ENCODE measurements around the gene BARHL1.
A peak's percentile ranks its signal among the peaks of the same experiment; 100 is the strongest.
"Not testable (repeated sequence)": the region's sequence is repeated elsewhere in the genome, so short reads cannot be mapped to it uniquely, and the experiment has no call there.

The BARHL1 gene

DNA sequence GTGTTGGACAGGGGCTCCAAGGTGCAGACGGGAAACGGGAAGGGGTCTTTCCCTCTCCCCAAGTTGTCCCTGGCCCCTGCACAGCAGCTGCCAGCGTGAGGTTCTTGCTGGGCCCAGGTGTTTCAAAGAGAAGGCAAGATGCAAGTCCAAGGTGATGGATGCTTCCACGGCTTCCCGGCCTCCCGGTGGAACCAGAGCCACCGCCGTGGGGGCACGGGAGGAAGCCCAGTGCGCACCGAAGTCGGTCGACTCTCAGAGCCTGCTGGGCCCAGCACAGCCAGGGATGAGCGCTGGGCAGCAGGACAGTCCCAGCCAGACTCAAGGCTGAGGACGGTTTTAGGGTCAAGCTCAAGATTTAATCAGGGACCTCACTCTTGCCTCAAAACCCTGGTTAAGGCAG is 25.2 kb upstream of the BARHL1 start:
- DNase-seq = no peak

DNA sequence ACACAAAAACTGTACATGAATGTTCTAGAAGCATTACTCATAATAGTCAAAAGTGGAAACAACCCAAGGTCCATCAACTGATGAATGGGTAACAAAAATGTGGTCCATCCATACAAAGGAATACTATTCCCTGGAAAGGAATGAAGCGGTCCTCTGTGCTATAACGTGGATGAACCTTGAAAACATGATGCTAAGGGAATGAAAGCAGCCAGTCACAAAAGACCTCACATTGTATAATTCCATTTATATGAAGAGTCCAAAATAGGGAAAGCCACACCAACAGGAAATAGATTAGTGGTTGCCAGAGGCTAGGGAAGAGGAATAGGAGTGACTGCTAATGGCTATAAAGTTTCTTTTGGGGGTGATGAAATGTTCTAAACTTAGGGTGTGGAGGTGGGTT is 22.7 kb upstream of the BARHL1 start:
- no peak for DNase-seq

DNA sequence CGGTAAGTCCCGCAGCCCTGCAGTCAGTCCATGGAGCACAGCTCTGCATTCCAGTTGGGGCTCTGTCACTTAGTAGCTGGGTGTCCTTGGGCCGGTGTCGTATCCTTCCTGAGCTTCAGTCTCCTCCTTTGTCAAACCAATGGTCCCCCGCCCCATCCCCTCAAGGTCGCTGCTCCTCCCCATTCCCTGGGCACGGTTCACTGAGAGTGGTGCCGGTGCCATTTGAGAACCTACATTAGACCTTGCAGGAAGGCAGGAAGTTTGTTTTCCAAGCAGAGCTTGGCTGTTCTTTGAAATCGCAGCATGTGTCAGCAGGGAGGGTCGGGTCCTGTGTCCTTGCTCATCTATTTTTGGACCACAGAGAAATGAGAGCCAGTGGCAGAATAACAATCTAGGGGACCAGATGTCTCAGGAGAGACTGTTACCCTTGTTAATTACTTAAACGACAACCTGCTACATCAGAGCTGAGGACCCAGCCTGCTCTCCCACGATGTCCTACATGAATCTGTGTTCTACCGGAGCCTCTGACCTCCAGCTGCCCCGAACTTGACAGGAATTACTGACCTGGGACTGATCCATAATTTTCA is 21.7 kb upstream of the BARHL1 start:
- DNase-seq = no peak

DNA sequence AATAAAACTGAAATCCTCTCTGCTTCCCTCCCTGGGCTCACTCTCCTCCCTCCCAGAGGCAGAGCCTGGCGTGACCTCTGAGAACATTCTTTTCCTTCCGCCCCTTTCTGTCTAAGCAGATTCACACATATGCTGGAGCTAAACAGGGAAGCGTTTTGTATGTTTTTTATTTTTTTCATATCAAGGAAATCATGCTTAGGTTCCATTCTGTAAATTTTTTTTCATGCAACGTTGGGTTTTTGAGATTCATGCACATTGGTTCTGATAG is 20.2 kb upstream of the BARHL1 start:
- no peak for DNase-seq

DNA sequence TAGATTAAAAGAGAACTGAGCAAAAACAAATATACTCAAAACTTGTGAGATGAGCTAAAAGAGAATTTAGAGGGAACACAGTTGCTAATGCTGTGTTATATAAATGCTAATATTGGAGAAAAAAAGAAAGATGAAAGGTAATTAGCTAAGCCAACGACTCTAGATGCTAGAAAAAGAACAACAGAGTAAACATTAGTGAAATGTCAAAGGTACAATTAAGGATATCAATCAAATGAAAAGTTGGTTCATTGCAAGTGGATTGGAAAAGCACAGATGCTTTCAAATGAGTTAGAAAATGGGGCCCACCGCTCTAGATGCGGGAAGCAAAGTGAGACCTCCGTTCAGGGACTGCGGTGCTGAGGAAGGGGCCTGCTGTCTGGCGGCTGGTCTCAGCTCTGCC is 17.9 kb upstream of the BARHL1 start:
- no peak for DNase-seq

DNA sequence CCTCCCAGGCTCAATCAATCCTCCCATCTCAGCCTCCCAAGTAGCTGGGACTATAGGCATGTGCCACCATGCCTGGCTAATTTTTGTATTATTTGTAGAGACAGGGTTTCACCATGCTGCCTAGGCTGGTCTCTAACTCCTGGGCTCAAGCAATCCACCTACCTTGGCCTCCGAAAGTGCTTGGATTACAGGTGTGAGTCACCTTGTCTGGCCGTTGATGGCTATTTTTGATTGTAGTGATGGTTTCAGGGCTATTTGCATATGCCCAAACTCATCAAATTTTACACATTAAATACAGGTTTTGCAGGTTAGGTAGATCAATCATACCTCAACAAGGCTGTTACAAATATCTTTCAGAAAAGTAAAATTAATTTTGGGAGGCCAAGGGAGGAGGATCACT is 13.6 kb upstream of the BARHL1 start:
- not testable (repeated sequence) for DNase-seq

DNA sequence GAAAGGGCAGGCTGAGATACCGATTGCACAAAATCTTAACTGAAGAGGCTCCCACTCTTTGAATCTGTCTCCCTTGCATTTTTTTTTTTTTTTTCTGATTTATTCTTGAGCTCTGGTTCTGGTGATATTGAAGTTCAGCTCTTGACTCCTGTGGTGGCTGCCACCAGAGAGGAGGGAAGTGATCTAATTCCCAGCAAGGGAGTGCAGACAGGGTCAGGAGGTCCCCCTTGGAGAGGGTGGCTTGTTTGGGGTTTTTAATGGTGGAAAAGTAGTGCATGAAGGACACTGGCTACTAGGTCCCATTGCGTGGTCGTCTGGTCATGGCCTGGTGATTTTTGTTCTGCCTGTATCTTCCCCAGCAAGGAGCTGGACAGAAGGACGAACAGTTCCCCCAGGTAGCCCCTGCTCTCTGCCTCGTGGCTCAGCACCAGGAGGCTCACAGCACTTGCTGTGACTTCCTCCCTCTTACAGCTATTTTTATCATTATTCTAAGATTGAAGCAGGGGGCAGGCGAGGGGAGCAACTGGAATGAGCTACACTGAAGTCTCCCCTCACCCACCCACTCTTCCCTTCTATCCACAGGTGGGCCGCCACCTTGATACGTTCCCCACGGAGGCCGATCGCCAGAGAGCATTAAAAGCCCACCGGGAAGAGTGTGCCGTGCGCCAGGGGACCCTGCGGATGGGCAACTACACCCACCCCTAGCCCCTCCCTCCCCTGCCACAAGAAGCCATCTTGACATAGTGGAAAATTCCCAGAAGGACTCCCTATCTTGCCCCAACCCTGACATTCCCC is 10.4 kb upstream of the BARHL1 start:
- DNase-seq = no peak

DNA sequence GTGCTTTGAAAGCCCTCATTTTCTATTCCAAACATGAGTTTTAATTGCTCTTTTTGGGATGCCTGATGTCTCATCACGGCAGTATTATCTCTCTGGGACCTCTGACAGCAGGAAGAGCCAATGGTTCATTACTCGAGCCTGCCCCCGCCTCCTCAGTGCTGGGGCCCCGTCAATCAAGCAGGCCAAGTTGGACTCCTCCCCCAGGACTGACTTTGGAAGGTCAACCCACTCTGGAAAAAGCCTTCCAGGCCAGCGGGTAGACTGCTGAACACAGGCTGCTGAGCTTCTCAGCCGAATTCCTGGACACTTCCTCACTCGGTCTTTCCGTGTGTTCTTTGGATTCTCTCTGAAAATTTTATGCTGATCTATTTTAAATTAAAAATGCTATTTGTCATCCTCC is 9.5 kb upstream of the BARHL1 start:
- no peak for DNase-seq

DNA sequence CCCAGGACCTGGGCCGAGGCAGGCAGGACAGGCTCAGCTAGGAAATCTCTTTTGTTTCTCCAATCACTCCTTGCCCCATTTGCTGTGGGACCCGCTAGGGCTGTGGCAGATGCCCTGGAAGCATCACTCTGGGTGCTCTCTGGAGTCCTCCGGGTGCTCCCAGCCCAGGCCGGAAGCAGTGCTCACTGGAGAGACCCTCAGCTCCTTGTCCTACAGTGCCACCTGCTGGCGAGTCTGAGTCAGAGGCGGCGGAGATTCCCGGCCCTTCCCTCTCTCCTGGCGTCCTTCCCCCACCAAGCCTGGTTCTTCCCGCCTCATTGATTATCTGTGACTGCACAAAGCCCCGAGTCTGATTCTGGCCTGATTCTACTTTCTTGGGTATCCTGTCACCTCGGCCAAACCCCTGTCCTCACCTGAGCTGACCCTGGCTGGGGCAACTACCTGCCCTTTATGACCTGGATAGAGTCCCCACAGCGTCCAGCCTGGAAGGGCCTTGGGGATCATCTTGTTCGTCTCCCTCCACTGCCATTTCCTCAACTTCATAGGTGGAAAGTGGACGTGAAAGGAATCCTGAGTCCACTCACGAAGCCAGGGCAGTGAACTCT is 7.3 kb upstream of the BARHL1 start:
- peak; percentile 34 for DNase-seq

DNA sequence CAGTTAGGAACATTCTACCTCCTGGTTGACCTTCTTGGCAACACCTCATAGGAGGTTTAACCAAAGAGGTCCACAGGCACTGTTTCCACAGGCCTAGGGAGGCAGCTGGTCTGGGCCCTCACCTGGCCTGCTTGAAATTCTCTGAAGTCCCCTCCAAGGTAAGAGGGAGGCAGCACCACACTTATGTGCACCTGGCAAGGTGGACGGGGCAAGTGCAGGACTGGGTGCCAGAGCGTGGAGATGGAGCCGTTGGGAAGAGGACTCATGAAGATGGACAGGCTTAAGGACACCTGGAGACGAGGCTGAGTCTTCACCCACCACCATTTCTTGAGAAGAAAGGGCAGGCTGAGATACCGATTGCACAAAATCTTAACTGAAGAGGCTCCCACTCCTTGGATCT is 6.6 kb upstream of the BARHL1 start:
- no peak for DNase-seq

DNA sequence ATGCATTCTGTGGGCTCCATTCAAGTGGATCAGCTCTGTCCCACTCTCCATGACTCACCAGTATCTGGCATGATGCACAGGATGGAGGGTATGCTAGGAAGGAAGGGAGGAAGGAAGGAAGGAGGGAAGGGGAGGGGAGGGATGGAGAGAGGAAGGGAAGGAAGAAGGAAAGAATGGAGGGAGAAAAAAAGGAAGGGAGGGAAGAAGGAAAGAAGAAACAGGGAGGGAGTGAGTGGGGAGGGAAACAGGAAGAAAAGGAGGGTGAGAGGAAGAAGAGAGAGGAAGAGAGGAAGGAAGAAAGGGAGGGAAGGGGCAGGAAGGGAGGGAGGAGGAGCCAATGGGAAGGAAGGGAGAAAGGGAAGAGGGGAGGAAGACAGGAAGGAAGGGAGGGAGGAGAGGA is 5.3 kb upstream of the BARHL1 start:
- no peak for DNase-seq

DNA sequence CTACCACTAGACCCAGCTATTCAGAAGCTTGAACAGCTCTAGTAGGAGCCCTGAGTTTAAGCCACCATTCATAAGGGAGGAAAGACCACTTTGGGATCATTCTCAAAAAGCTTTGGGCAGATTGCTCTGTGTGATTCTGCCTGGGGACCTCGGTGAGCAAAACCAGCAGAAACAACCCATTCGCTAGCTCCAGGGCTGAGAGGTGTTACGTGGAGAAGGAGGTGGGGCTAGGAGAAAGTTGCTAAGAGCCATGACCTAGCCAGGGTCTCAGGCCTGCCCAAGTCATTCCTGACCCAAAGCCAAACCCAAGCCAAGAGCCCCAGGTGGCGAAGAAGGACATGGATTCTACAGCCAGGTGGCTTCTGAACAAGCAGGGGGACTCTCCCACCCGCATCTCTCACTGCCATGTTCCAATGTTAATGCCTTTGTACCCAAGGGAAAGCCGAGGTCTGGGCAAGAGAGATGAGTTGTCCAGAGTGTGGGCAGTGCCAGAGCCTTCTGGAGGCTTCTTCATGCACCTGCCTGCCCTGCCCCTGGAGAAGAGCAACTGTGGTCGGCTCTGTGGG is 4.0 kb upstream of the BARHL1 start:
- no peak for DNase-seq

DNA sequence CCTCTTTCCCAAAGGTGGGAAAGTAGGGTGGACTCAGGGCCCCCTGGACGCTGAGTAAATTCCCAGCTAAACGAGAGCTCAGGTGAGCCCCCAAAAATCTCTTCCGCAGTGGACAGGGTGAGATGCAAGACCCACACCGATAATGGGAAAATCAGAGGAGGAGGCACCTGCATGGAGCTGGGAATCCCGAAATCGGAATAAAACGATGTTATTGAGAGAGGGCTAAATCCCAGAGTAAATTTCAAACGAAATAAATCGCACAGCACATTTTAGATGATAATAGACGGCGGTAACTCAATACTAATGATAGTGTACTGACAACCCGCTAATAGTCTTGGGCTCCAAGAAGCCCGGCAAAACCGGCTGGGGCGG is 3.0 kb upstream of the BARHL1 start:
- DNase-seq = no peak

DNA sequence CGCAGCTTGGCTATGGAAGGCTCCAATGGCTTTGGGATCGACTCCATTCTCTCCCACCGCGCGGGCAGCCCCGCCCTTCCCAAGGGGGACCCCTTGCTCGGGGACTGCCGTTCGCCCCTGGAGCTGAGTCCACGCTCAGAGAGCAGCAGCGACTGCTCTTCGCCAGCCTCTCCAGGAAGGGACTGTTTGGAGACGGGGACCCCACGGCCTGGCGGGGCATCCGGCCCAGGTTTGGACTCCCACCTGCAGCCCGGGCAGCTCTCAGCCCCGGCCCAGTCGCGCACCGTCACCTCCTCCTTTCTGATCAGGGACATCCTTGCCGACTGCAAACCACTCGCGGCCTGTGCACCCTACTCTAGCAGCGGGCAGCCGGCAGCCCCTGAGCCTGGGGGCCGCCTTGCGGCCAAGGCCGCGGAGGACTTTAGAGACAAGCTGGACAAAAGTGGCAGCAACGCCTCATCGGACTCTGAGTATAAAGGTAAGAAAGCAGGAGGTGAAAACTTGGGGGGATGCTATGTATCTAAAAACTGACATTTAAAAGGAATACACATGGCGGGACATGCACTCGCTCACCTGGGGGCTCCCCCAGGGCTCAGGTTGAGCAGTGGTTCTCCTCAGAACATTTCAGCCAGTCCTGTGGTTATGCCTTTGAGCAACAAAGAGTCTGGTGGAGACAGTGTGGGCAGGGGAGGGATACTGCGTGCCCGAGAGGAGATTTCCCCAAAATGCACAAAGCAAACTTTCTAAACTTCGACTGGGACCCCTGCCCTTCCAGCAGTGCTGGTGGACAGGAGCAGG is 579 bp downstream of the BARHL1 start:
- no peak for DNase-seq

DNA sequence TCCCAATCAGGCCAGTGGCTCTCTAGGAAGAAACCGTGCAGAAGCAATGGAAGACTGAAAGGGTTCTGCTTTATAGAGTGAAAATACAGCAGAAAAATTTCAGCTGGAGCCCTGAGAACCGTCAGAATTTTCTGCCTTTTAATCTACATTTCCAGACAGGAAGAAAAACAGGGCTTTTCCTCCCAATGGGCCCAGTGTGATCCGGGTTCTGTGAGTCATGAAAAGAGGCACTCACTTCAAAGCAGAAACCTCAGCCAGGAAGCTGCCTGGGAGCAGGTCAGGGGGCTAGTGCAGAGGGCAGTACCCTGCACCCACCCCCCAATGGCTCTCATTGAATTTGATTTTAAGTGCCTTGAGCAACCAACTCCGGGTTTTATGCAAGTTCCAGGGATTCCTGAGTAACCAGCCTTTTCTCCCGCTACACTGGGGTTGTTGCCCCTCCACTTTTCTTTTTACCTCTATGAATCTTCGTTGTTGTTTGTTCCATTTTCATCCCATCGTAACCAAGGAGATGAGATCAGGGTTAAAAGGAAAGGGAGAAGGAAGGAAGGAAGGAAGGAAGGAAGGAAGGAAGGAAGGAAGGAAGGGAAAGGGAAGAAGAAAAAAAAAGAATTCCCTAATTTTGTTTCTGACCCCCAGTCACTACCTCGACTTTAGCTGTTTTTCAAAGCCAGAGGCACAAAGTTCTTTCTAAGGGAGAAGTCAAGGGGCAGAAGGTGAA is 1.3 kb downstream of the BARHL1 start:
- no peak for DNase-seq

DNA sequence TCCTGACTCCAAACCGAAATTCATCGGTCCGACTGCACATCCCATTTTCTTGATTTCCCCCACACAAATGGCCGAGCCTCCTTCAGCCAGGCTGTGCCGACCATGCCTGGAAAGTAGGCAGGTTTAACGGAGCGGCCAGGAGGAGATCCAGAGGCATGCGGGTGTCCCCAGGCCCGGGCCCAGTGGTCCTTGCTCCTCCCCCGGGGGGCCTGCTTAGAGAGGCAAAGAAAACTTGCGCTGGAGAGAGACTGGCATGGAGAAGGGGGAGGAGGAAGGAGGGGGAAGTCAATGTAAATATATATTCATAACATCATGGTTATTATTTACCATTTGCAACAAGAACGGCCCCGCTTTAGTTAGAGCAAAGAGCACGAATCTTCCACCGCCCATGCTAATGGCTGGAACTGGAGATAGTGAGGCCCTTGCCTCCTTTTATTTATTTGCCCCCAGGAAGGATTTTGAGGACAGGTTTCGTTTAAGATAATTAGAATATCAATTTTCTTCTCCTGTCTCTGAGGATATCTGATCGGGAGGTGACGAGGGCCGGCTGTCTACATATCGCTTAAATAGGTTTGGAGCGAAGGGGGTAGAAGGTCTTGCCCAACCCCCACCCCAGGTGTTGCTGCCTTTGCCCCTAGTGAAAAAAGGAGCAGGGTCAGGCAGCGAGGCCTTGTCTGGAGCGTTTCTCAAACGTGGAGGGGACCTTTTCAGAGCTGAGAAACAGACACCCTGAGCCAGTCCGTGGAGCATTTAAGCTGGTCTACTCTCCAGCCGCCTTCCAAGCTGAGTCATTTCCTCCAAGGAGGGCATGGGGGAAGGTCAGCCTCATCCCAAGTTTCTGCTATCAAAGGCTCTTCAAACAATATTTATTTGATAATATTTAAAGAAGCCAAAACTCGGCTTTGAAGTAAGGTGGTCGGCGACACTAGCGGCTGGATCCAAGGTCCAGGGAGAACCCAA is 2.5 kb downstream of the BARHL1 start:
- DNase-seq = no peak

DNA sequence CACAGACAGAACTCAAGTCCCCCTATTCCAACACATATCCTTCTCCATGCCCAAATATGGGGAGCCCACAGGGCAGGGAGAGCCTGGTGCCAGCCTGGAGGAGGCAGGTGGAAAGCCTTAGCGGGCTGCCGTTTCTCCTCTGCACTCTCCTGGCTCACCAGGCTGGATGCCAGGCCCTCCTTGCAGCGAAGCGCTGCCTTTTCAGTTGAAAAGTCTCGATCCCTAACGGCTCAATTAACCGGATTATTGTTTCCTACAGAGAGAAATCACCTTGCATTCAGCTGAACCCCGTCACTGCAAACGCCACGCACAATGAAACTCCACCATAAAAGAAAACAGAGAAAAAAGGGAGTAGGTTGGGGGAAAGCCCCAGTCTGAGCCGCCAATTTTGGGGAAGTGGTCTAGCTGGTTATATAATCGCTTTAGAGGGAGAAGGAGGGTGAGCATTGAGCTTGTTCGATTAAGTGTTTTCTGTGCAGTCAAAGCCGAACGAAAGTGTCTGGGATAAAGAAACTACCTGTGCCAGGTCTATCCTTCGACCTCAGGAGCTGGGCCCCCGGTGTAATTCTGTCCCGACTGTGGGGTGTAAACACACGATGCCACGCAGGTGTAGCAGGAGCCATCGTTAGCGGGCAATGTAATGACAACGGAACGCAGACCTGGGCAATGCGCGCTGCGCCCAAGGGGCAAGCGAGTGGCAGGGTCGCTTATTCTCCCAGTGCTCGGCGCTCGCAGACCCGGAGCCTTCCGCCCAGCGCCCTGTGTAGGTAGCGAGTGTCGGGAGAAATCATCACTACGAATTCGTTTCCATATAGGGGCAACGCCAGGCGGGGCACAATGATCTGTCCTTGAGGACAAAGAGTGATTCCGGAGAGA is 3.8 kb downstream of the BARHL1 start:
- DNase-seq = no peak

DNA sequence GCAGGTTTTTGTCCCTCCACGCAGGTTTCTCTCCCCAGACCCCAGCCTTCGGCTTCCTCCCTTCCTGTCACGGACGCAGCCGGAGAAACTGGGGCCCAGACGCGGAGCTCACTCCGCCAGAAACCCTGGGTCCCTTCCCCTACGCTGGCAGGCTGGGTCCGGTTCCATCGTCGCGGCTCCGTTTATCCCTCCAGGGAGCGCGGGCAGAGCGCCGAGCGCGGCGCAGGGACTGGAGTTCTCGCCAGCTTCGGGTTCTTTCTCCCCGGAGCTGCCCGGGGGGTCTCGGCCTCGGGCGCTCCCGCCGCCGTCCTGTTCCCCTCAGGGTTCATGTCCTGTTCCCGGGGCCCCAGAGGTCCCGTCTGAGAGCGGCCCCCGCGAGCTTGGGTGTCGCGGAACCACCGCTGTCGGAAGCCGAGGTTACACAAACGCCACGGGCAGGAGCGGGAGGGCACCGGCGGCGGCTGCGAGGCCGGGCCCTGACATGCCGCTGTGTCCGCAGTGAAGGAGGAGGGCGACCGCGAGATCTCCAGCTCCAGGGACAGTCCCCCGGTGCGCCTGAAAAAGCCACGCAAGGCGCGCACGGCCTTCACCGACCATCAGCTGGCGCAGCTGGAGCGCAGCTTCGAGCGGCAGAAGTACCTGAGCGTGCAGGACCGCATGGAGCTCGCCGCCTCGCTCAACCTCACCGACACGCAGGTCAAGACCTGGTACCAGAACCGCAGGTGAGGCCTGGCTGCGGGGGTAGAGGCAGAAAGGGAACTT is 4.6 kb downstream of the BARHL1 start:
- no peak for DNase-seq

DNA sequence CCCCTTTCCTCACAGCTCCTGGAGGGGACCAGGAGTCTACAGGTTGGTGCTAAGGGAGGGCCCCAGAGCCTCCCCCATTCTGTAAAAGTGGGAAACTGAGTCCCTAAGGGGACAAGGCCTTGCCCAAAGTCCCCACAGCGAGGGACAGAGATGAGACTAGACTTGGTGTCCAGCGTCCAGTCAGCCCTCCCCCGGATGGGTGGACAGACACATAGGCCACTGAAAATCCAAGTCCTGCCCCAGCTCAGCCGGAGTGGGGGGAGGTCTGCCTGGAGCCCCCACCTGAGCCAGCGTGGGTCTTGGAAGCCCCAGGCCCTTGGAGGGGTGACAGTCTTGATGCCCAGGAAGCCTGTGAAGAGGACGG is 5.2 kb downstream of the BARHL1 start:
- no peak for DNase-seq

DNA sequence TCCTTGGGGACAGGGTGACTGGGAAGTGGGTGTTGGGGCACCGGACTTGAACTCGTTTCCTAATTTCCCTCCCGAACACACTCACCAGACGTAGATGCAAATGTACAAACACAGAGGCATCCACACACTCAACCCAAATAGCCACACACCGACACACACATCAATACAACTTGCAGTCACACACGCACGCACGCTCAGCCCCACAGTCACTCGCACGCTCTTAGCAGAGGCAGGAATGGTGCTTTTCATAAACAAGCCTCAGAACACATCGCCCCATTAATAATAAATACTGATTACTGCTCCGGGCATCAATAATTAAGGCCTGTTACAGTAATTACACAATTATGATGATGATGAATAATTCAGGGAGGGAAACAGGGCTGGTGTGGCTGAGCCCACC is 5.7 kb downstream of the BARHL1 start:
- no peak for DNase-seq
